NB4 (cell line): ENCODE results near the gene ARFGEF3.

Experiments
- MYC ChIP-seq: IDR thresholded peaks from 2 replicates; pipeline ENCODE4 v1.6.1; 2011; ENCODE audit warnings: low read depth, low read length
- POLR2A ChIP-seq: IDR thresholded peaks from 2 replicates; pipeline ENCODE4 v1.6.1; 2011; ENCODE audit warnings: mild to moderate bottlenecking; ENCODE audit not compliant: insufficient read length; ENCODE audit errors: extremely low read depth
- TF ChIP-seq, protein P1 (sequence below): IDR thresholded peaks from one replicate; pipeline ENCODE4 v1.5.1; 2012; ENCODE audit warnings: low read depth, low read length

DNA sequence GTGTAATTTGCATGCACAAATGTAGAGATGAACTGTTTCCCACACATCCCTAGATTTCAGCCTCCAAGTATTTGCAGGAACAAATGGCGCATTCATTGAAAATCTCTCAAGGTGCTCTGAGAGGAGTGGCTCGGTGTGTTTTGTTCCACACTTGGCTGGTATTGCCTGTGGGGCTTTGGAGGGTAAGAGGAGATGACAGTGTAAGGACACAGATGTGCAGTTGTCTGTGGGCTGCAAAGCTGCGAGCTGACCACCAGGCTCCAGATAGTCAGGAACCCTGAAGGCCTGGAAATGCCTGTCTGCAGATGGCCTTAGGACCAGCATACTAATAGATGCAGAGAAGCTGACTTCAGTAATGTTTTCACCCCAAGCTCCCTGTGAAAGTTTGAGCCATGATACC, 114.2 kb downstream of the ARFGEF3 start:
- TF ChIP-seq, protein P1, sequence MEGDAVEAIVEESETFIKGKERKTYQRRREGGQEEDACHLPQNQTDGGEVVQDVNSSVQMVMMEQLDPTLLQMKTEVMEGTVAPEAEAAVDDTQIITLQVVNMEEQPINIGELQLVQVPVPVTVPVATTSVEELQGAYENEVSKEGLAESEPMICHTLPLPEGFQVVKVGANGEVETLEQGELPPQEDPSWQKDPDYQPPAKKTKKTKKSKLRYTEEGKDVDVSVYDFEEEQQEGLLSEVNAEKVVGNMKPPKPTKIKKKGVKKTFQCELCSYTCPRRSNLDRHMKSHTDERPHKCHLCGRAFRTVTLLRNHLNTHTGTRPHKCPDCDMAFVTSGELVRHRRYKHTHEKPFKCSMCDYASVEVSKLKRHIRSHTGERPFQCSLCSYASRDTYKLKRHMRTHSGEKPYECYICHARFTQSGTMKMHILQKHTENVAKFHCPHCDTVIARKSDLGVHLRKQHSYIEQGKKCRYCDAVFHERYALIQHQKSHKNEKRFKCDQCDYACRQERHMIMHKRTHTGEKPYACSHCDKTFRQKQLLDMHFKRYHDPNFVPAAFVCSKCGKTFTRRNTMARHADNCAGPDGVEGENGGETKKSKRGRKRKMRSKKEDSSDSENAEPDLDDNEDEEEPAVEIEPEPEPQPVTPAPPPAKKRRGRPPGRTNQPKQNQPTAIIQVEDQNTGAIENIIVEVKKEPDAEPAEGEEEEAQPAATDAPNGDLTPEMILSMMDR, result no peak
- TF ChIP-seq POLR2A, result no peak
- TF ChIP-seq MYC, result no peak
